GM12892 (cell line): Measurements from ENCODE around the gene PLCH1.

ENCODE experiments used
- POLR2A ChIP-seq: IDR thresholded peaks from 2 replicates; pipeline ENCODE4 v1.6.1; 2011; ENCODE audit warnings: low read depth, low read length, control low read depth
- POLR2AphosphoS5 ChIP-seq: IDR thresholded peaks from 2 replicates; pipeline ENCODE4 v1.6.1; 2011; ENCODE audit warnings: low read depth, low read length, control low read depth
- TAF1 ChIP-seq: IDR thresholded peaks from 2 replicates; pipeline ENCODE4 v1.6.1; 2011; ENCODE audit warnings: low read depth, mild to moderate bottlenecking, control low read depth, low read length, borderline replicate concordance

DNA sequence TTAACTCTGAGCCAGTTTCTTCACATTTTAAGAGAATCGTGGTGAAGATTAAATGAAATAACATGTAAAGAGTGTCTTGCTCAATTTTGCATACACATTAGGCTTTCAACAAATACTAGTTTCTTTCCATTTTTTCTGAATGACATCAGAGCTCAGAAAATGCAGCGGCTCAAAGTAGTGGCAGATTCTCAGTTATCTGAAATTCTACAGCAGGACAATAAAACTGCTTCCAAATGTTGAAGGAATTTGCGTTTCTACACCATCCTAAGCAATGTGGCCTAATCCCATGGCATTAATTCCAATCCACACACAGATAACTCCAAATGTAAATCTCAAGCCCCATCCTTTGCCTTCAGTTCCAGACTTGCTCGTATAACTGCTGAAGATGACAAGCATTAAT lies 115.8 kb downstream of the PLCH1 start:
- TF ChIP-seq POLR2A = no peak
- TF ChIP-seq POLR2AphosphoS5 = no peak
- TF ChIP-seq TAF1 = no peak
